Measurements from ENCODE around the gene MIGA2. TPM values are rescaled to one million over a fixed set of nuclear protein-coding genes. Genes with fewer than 3 reads are reported as not detected.

MIGA2 gene
- total and polyA plus RNA-seq, 4 donors, result 8.5 to 32.3 (median 25.0) TPM

- no peaks in the 10 kb centered on the region for H3K4me1 ChIP-seq (ENCODE audit: control insufficient read depth in 1 of 2, insufficient read depth in 2 of 2, low read length in 2 of 2)
- WGBS, 2 donors, result 83 to 85% methylated on average over 20 of the region's 20 CpGs
- H3K4me3 ChIP-seq (ENCODE audit: low read length in 2 of 2), result no peak overlapping the region
- peaks cover 0 to 3% of the 10 kb centered on the region in 2 donors for H3K36me3 ChIP-seq (ENCODE audit: control insufficient read depth in 1 of 2, insufficient read depth in 2 of 2, low read length in 1 of 2)
- ATAC-seq (ENCODE audit: low FRiP score) (no peak), DNase-seq (no peak)
- intact Hi-C loops (cut with DNase I), result no loop called here
- no peaks in the 10 kb centered on the region for H3K27me3 ChIP-seq (ENCODE audit: control insufficient read depth in 1 of 2, insufficient read depth in 2 of 2, low read length in 1 of 2)
- H3K9me3 ChIP-seq (ENCODE audit: control insufficient read depth, low read length), result no peaks in the 10 kb centered on the region
- no peak overlapping the region for H3K27ac ChIP-seq (ENCODE audit: low read depth in 1 of 2, low read length in 2 of 2)
These were observed 57.4 kb downstream of the MIGA2 start for GRCh38 chr9:129093602-129094386.

GRCh38 chr9:129094387-129095169 is 58.2 kb downstream of the MIGA2 start:
- intact Hi-C loops (cut with DNase I), result no loop called here
- Histone ChIP-seq H3K27ac (ENCODE audit: low read depth in 1 of 2, low read length in 2 of 2) (no peak overlapping the region), H3K4me1 (ENCODE audit: control insufficient read depth in 1 of 2, insufficient read depth in 2 of 2, low read length in 2 of 2) (no peaks in the 10 kb centered on the region), H3K9me3 (ENCODE audit: control insufficient read depth, low read length) (no peaks in the 10 kb centered on the region), H3K27me3 (ENCODE audit: control insufficient read depth in 1 of 2, insufficient read depth in 2 of 2, low read length in 1 of 2) (no peaks in the 10 kb centered on the region), H3K4me3 (ENCODE audit: low read length in 2 of 2) (no peak overlapping the region), H3K36me3 (ENCODE audit: control insufficient read depth in 1 of 2, insufficient read depth in 2 of 2, low read length in 1 of 2) (peaks cover 0 to 3% of the 10 kb centered on the region in 2 donors)
- 89 to 92% methylated on average over 13 of the region's 13 CpGs for WGBS, 2 donors
- ATAC-seq (ENCODE audit: low FRiP score) (no peak), DNase-seq (no peak)

DNA sequence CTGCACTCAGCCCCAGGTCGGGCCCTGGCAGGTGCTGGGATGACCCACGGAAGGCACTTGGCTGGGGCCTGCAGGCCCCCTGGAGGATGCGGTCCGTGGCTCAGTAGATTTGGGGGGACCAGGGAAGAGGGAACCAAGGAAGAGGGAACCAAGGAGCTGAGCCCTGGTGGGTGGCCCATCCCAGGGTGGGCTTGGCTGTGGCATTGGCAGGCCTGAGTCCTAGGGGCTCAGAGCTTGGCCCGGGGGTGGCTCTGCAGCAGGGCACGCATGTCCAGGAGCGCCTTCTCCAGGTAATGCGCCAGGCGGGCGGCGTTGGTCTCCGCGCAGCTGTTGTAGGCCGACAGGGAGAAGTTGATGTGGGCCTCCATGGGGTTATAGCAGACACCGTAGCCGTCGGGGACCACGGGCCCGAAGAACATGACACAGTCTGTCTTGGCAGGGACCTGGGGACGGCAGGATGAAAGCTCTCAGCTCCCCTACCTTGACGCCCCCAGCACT is 58.8 kb downstream of the MIGA2 start:
- WGBS, 2 donors, result 94% methylated on average over 21 of the region's 21 CpGs
- no peak for ATAC-seq (ENCODE audit: low FRiP score)
- H3K27ac ChIP-seq (ENCODE audit: low read depth in 1 of 2, low read length in 2 of 2), result no peak overlapping the region
- DNase-seq, result no peak
- H3K4me1 ChIP-seq (ENCODE audit: control insufficient read depth in 1 of 2, insufficient read depth in 2 of 2, low read length in 2 of 2), result no peaks in the 10 kb centered on the region
- no peaks in the 10 kb centered on the region for H3K9me3 ChIP-seq (ENCODE audit: control insufficient read depth, low read length)
- no peaks in the 10 kb centered on the region for H3K27me3 ChIP-seq (ENCODE audit: control insufficient read depth in 1 of 2, insufficient read depth in 2 of 2, low read length in 1 of 2)
- H3K36me3 ChIP-seq (ENCODE audit: control insufficient read depth in 1 of 2, insufficient read depth in 2 of 2, low read length in 1 of 2), result peaks cover 0 to 3% of the 10 kb centered on the region in 2 donors
- no peak overlapping the region for H3K4me3 ChIP-seq (ENCODE audit: low read length in 2 of 2)
- intact Hi-C loops (cut with DNase I), result no loop called here

DNA sequence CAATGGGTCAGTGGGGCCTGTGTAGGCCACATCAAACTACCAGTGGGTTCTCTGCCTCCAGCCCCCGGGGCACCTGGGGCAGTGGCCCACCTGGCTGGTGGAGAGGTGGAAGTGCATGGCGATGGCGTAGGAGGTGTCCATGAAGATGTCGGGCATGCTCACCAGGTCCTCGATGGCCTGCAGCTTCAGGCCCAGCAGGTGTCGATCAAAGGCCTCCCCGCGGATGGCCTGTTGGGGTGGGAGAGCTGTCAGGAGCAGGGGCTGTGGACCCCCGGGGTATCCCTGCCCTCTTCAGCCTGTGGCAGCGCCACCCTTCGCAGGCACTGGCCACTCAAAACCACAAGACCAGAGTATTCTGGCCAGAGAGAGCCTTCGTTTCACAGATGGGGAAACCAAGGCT is 59.5 kb downstream of the MIGA2 start:
- Histone ChIP-seq H3K27ac (ENCODE audit: low read depth in 1 of 2, low read length in 2 of 2) (no peak overlapping the region), H3K27me3 (ENCODE audit: control insufficient read depth in 1 of 2, insufficient read depth in 2 of 2, low read length in 1 of 2) (no peaks in the 10 kb centered on the region), H3K4me3 (ENCODE audit: low read length in 2 of 2) (no peak overlapping the region), H3K36me3 (ENCODE audit: control insufficient read depth in 1 of 2, insufficient read depth in 2 of 2, low read length in 1 of 2) (peaks cover 0 to 3% of the 10 kb centered on the region in 2 donors), H3K9me3 (ENCODE audit: control insufficient read depth, low read length) (no peaks in the 10 kb centered on the region), H3K4me1 (ENCODE audit: control insufficient read depth in 1 of 2, insufficient read depth in 2 of 2, low read length in 2 of 2) (no peaks in the 10 kb centered on the region)
- intact Hi-C loops (cut with DNase I), result no loop called here
- WGBS, 2 donors, result 94% methylated on average over 12 of the region's 12 CpGs
- ATAC-seq (ENCODE audit: low FRiP score) (no peak), DNase-seq (no peak)

GRCh38 chr9:129097671-129098306 is 61.4 kb downstream of the MIGA2 start:
- Histone ChIP-seq H3K9me3 (ENCODE audit: control insufficient read depth, low read length) (no peaks in the 10 kb centered on the region), H3K36me3 (ENCODE audit: control insufficient read depth in 1 of 2, insufficient read depth in 2 of 2, low read length in 1 of 2) (peaks cover 0 to 3% of the 10 kb centered on the region in 2 donors), H3K27me3 (ENCODE audit: control insufficient read depth in 1 of 2, insufficient read depth in 2 of 2, low read length in 1 of 2) (no peaks in the 10 kb centered on the region), H3K4me1 (ENCODE audit: control insufficient read depth in 1 of 2, insufficient read depth in 2 of 2, low read length in 2 of 2) (no peaks in the 10 kb centered on the region), H3K4me3 (ENCODE audit: low read length in 2 of 2) (no peak overlapping the region), H3K27ac (ENCODE audit: low read depth in 1 of 2, low read length in 2 of 2) (no peak overlapping the region)
- DNase-seq (no peak), ATAC-seq (ENCODE audit: low FRiP score) (no peak)
- 89 to 93% methylated on average over 16 of the region's 16 CpGs for WGBS, 2 donors
- intact Hi-C loops (cut with DNase I), result no loop called here

DNA sequence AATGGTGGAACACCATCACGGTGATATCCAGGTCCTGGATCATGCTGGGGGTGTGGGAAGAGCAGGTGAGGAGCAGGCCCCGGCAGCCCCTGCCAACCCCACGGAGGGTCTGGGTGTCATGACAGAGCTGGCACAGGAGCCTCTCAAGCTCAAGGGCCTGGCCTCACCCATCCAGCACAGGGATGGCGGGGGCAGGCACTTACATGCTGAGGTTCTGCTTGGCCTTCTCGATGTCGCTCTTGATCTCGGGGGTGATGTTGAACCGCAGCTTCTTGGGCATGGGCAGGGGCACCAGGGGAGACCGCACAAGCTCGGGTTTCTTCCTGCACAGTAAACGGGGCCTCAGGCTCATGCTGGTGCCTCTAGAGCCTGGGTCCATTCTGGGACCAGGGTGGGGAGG is 61.9 kb downstream of the MIGA2 start:
- intact Hi-C loops (cut with DNase I), result no loop called here
- WGBS, 2 donors, result 92 to 94% methylated on average over 11 of the region's 11 CpGs
- peaks cover 0 to 3% of the 10 kb centered on the region in 2 donors for H3K36me3 ChIP-seq (ENCODE audit: control insufficient read depth in 1 of 2, insufficient read depth in 2 of 2, low read length in 1 of 2)

DNA sequence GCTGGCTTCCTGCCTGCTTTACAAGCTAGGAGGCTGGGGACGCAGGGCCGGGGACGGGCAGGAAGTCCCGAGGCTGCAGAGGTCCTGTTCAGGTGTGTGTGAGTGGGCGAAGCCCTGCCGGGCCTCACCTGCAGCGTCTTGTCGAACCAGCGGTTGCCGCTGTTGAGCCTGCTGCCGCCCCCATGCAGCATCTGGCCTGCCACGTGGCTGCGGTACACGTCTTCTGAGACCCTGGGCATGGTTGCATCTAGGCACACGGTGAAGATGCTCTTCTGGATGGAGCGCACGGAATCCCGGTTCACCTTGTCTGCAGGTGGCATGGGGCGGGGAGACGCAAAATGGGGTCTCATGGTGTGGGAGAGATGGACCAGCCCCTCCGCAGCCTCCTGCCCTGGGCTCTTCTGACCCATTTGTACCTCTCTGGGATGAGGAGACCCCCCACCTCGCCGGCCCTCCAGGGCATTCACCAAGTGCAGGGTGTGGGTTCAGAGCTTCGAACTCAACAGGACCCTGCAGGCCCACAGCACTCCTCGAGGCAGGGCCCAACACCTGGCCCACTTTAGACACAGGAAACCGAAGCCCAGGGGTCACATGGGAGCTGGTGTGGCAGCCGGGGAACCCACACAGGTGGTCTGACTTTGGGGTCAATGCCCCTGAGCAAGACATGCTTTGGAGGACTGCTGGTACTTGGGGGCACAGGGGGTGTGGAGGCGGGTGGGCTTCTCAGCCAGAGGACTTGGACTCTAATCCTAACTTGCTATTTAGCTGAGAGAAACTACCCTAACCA is 64.2 kb downstream of the MIGA2 start:
- no peaks in the 10 kb centered on the region for H3K27me3 ChIP-seq (ENCODE audit: control insufficient read depth in 1 of 2, insufficient read depth in 2 of 2, low read length in 1 of 2)
- H3K4me3 ChIP-seq (ENCODE audit: low read length in 2 of 2), result no peak overlapping the region
- no peaks in the 10 kb centered on the region for H3K4me1 ChIP-seq (ENCODE audit: control insufficient read depth in 1 of 2, insufficient read depth in 2 of 2, low read length in 2 of 2)
- 69 to 77% methylated on average over 26 to 28 of the region's 28 CpGs for WGBS, 2 donors
- H3K36me3 ChIP-seq (ENCODE audit: control insufficient read depth in 1 of 2, insufficient read depth in 2 of 2, low read length in 1 of 2), result peaks cover 0 to 3% of the 10 kb centered on the region in 2 donors
- H3K9me3 ChIP-seq (ENCODE audit: control insufficient read depth, low read length), result no peaks in the 10 kb centered on the region
- ATAC-seq (ENCODE audit: low FRiP score) (no peak), DNase-seq (no peak)
- intact Hi-C loops (cut with DNase I), result no loop called here
- H3K27ac ChIP-seq (ENCODE audit: low read depth in 1 of 2, low read length in 2 of 2), result no peak overlapping the region

More for the DNA sequence above, 61.9 kb downstream of the MIGA2 start:
- Histone ChIP-seq H3K4me1 (ENCODE audit: control insufficient read depth in 1 of 2, insufficient read depth in 2 of 2, low read length in 2 of 2) (no peaks in the 10 kb centered on the region), H3K27me3 (ENCODE audit: control insufficient read depth in 1 of 2, insufficient read depth in 2 of 2, low read length in 1 of 2) (no peaks in the 10 kb centered on the region), H3K27ac (ENCODE audit: low read depth in 1 of 2, low read length in 2 of 2) (no peak overlapping the region), H3K4me3 (ENCODE audit: low read length in 2 of 2) (no peak overlapping the region), H3K9me3 (ENCODE audit: control insufficient read depth, low read length) (no peaks in the 10 kb centered on the region)
- ATAC-seq (ENCODE audit: low FRiP score), result no peak
- no peak for DNase-seq

DNA sequence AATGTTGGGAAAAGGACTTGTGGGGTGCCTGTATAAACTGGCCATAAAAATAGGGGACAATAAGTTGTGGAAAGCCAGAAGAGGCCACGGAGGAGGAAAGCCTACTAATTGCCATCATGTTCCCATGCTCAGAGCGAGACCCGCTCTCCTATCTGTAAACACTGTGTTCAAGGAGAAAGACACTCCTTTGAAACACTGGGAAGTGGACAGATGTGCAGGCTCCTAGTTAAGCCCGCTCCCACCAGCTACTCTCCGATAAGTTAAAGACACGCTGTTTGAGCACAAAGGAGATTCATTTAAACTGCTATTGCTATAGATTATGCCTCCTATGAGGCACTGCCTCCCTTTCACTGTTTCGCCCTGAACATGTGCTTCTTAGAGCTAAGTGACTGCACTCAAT is 64.9 kb downstream of the MIGA2 start:
- H3K36me3 ChIP-seq (ENCODE audit: control insufficient read depth in 1 of 2, insufficient read depth in 2 of 2, low read length in 1 of 2), result peaks cover 0 to 1% of the 10 kb centered on the region in 2 donors
- no peak overlapping the region for H3K4me3 ChIP-seq (ENCODE audit: low read length in 2 of 2)
- WGBS, 2 donors, result 92 to 93% methylated on average over 7 of the region's 7 CpGs
- intact Hi-C loops (cut with DNase I), result no loop called here
- H3K9me3 ChIP-seq (ENCODE audit: control insufficient read depth, low read length), result no peaks in the 10 kb centered on the region
- H3K27ac ChIP-seq (ENCODE audit: low read depth in 1 of 2, low read length in 2 of 2), result no peak overlapping the region
- ATAC-seq (ENCODE audit: low FRiP score) (no peak), DNase-seq (no peak)
- no peaks in the 10 kb centered on the region for H3K27me3 ChIP-seq (ENCODE audit: control insufficient read depth in 1 of 2, insufficient read depth in 2 of 2, low read length in 1 of 2)
- no peaks in the 10 kb centered on the region for H3K4me1 ChIP-seq (ENCODE audit: control insufficient read depth in 1 of 2, insufficient read depth in 2 of 2, low read length in 2 of 2)
